ENCODE results near the gene XRCC4. TPM values are rescaled to one million over a fixed set of nuclear protein-coding genes. Genes with fewer than 3 reads are reported as not detected.

The XRCC4 gene
- total and polyA plus RNA-seq, 7 experiments from 2014 or later = 2.9 to 12.2 (median 6.0) TPM

DNA sequence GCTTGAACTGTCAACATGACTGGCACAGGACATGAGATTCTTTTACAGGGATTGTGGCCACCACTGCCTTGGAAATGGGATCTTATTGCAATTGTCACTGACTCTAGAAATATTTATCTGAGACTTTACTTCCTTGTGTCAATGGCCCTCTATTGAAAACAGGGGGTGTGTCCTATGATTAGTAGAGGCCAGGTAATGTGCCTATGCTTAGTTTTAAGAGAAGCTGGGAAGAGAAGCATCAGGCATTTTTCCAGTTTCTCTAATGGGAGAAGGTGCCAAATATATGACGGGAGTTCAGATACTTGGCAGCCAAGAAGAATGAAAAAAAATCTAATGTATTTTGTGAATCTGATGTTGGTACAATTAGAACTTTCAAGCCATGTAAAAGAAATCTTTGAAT, 320.3 kb downstream of the XRCC4 start:
- H3K4me3 ChIP-seq (ENCODE audit: low read length) = no peak overlapping the region
- H3K27me3 Mint-ChIP-seq = peaks cover 0 to 6% (median under 1%) of the 10 kb centered on the region in 5 donors
- intact Hi-C loops (cut with micrococcal nuclease) = no loop called here
- POLR2A ChIA-PET = no interaction called here
- no peak for DNase-seq
- CTCF ChIA-PET = no interaction called here
- no peaks in the 10 kb centered on the region for H3K9me3 ChIP-seq (ENCODE audit: control insufficient read depth in 2 of 3, low read length in 3 of 3)
- H3K36me3 ChIP-seq (ENCODE audit: control insufficient read depth in 2 of 3, insufficient read depth in 3 of 3, low read length in 3 of 3) = no peaks in the 10 kb centered on the region
- ATAC-seq = no peak
- H3K36me3 Mint-ChIP-seq = no peaks in the 10 kb centered on the region
- no peak overlapping the region for H3K4me3 Mint-ChIP-seq
- H3K27me3 ChIP-seq (ENCODE audit: control insufficient read depth in 2 of 2, insufficient read depth in 2 of 2, low read length in 2 of 2) = no peaks in the 10 kb centered on the region
- peaks cover 0 to 7% (median 0%) of the 10 kb centered on the region in 11 donors for H3K9me3 Mint-ChIP-seq
- no peaks in the 10 kb centered on the region for H3K4me1 Mint-ChIP-seq
- no peak overlapping the region for H3K27ac ChIP-seq (ENCODE audit: low read depth, low read length)
- no peaks in the 10 kb centered on the region for H3K4me1 ChIP-seq (ENCODE audit: control insufficient read depth in 2 of 2, insufficient read depth in 2 of 2, low read length in 2 of 2)
- H3K27ac Mint-ChIP-seq = no peak overlapping the region

- H3K4me1 ChIP-seq (ENCODE audit: control insufficient read depth in 2 of 2, insufficient read depth in 2 of 2, low read length in 2 of 2) = no peaks in the 10 kb centered on the region
- ChIA-PET POLR2A (no interaction called here), CTCF (no interaction called here)
- Mint-ChIP-seq H3K4me1 (no peaks in the 10 kb centered on the region), H3K27me3 (peaks cover 0 to 4% (median 0%) of the 10 kb centered on the region in 5 donors), H3K9me3 (peaks cover 0 to 7% (median 0%) of the 10 kb centered on the region in 11 donors), H3K27ac (no peak overlapping the region), H3K4me3 (no peak overlapping the region), H3K36me3 (no peaks in the 10 kb centered on the region)
- no peak overlapping the region for H3K4me3 ChIP-seq (ENCODE audit: low read length)
- ATAC-seq (no peak), DNase-seq (no peak)
- no peaks in the 10 kb centered on the region for H3K27me3 ChIP-seq (ENCODE audit: control insufficient read depth in 2 of 2, insufficient read depth in 2 of 2, low read length in 2 of 2)
- H3K36me3 ChIP-seq (ENCODE audit: control insufficient read depth in 2 of 3, insufficient read depth in 3 of 3, low read length in 3 of 3) = no peaks in the 10 kb centered on the region
- no peak overlapping the region for H3K27ac ChIP-seq (ENCODE audit: low read depth, low read length)
- intact Hi-C loops (cut with micrococcal nuclease) = no loop called here
- H3K9me3 ChIP-seq (ENCODE audit: control insufficient read depth in 2 of 3, low read length in 3 of 3) = no peaks in the 10 kb centered on the region
Measured at GRCh38 chr5:83400241-83400640, 322.9 kb downstream of the XRCC4 start.

DNA sequence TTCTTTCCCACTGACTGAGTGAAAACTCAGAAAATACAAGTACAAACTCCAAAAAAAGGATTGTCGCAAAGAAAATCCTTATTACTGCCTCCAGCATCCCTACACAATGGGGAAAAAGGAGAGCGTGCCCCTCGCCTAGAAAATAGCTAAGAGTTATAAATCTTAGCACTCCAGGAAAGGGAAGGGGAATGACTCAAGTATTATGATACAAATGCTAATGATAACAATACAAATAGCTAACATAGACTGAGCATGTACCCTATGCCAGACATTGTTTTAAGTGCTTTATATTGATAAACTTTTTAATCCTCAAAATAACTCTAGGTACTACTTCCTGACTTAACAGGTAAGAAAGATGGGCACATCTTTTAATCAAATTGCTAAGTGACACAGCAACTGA, 323.4 kb downstream of the XRCC4 start:
- Mint-ChIP-seq H3K36me3 (no peaks in the 10 kb centered on the region), H3K9me3 (peaks cover 0 to 7% (median 0%) of the 10 kb centered on the region in 11 donors), H3K4me3 (no peak overlapping the region), H3K27ac (no peak overlapping the region), H3K4me1 (no peaks in the 10 kb centered on the region), H3K27me3 (peaks cover 0 to 4% (median 0%) of the 10 kb centered on the region in 5 donors)
- no peak for ATAC-seq
- Histone ChIP-seq H3K4me1 (ENCODE audit: control insufficient read depth in 2 of 2, insufficient read depth in 2 of 2, low read length in 2 of 2) (no peaks in the 10 kb centered on the region), H3K27ac (ENCODE audit: low read depth, low read length) (no peak overlapping the region), H3K36me3 (ENCODE audit: control insufficient read depth in 2 of 3, insufficient read depth in 3 of 3, low read length in 3 of 3) (no peaks in the 10 kb centered on the region), H3K9me3 (ENCODE audit: control insufficient read depth in 2 of 3, low read length in 3 of 3) (no peaks in the 10 kb centered on the region), H3K27me3 (ENCODE audit: control insufficient read depth in 2 of 2, insufficient read depth in 2 of 2, low read length in 2 of 2) (no peaks in the 10 kb centered on the region), H3K4me3 (ENCODE audit: low read length) (no peak overlapping the region)
- ChIA-PET CTCF (no interaction called here), POLR2A (no interaction called here)
- DNase-seq = no peak
- intact Hi-C loops (cut with micrococcal nuclease) = no loop called here

DNA sequence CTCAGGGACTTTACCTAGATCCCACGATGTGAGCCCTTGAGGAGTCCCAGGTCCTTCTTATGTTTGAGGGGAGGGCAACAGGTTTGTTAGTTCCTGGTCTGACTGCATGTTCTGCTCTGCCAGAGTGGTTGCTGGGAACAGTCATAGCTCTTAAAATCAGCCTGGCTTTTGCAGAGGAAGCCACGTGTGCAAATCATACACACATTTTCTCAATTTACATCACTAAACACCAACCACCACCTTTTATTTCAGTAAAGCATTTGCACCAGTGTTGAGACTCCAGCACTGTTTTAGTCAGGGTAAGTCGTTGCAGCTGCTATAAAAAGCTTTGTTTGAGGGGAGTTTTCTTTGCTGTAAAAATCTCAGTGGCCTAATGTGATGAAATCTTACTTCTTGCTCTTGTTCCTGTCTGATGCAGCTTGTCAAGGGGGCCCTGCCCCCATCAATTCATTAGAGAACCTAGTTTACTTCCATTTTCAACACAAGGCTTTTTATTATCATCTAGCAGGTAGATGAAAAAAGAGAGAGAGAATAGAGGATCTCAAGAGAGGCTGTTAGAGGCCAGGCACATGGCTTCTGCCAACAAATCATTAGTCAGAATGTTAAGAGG, 323.9 kb downstream of the XRCC4 start:
- ATAC-seq (no peak), DNase-seq (no peak)
- H3K27me3 Mint-ChIP-seq = peaks cover 0 to 4% (median 0%) of the 10 kb centered on the region in 5 donors
- H3K4me1 ChIP-seq (ENCODE audit: control insufficient read depth in 2 of 2, insufficient read depth in 2 of 2, low read length in 2 of 2) = no peaks in the 10 kb centered on the region
- ChIA-PET POLR2A (no interaction called here), CTCF (no interaction called here)
- H3K9me3 ChIP-seq (ENCODE audit: control insufficient read depth in 2 of 3, low read length in 3 of 3) = no peaks in the 10 kb centered on the region
- no peak overlapping the region for H3K27ac ChIP-seq (ENCODE audit: low read depth, low read length)
- H3K4me1 Mint-ChIP-seq = no peaks in the 10 kb centered on the region
- no peaks in the 10 kb centered on the region for H3K36me3 ChIP-seq (ENCODE audit: control insufficient read depth in 2 of 3, insufficient read depth in 3 of 3, low read length in 3 of 3)
- H3K4me3 Mint-ChIP-seq = no peak overlapping the region
- H3K27me3 ChIP-seq (ENCODE audit: control insufficient read depth in 2 of 2, insufficient read depth in 2 of 2, low read length in 2 of 2) = no peaks in the 10 kb centered on the region
- H3K4me3 ChIP-seq (ENCODE audit: low read length) = no peak overlapping the region
- peaks cover 0 to 7% (median 0%) of the 10 kb centered on the region in 11 donors for H3K9me3 Mint-ChIP-seq
- intact Hi-C loops (cut with micrococcal nuclease) = no loop called here
- H3K36me3 Mint-ChIP-seq = no peaks in the 10 kb centered on the region
- H3K27ac Mint-ChIP-seq = no peak overlapping the region

GRCh38 chr5:83401775-83402174, 324.4 kb downstream of the XRCC4 start:
- CTCF ChIA-PET = no interaction called here
- no peak for ATAC-seq

More at GRCh38 chr5:83401775-83402174, 324.4 kb downstream of the XRCC4 start:
- H3K9me3 ChIP-seq (ENCODE audit: control insufficient read depth in 2 of 3, low read length in 3 of 3) = no peaks in the 10 kb centered on the region
- no peaks in the 10 kb centered on the region for H3K36me3 ChIP-seq (ENCODE audit: control insufficient read depth in 2 of 3, insufficient read depth in 3 of 3, low read length in 3 of 3)
- no peak for DNase-seq
- no peak overlapping the region for H3K4me3 ChIP-seq (ENCODE audit: low read length)
- H3K27ac ChIP-seq (ENCODE audit: low read depth, low read length) = no peak overlapping the region
- Mint-ChIP-seq H3K4me3 (no peak overlapping the region), H3K4me1 (no peaks in the 10 kb centered on the region), H3K9me3 (peaks cover 0 to 7% (median 0%) of the 10 kb centered on the region in 11 donors), H3K36me3 (no peaks in the 10 kb centered on the region), H3K27me3 (peaks cover 0 to 4% (median 0%) of the 10 kb centered on the region in 5 donors), H3K27ac (no peak overlapping the region)
- POLR2A ChIA-PET = no interaction called here
- intact Hi-C loops (cut with micrococcal nuclease) = no loop called here
- no peaks in the 10 kb centered on the region for H3K4me1 ChIP-seq (ENCODE audit: control insufficient read depth in 2 of 2, insufficient read depth in 2 of 2, low read length in 2 of 2)
- H3K27me3 ChIP-seq (ENCODE audit: control insufficient read depth in 2 of 2, insufficient read depth in 2 of 2, low read length in 2 of 2) = no peaks in the 10 kb centered on the region

Other genes with a start within 250 kb of the XRCC4 start
- 10 to 100 TPM; 39.5 to 73.4 (median 42.3) TPM for gene TMEM167A, start 153 bp upstream of the XRCC4 start, total RNA-seq
- 10 to 100 TPM; 28.6 to 49.8 TPM for gene TMEM167A, start 153 bp upstream of the XRCC4 start, polyA plus RNA-seq